GM08714 (cell line): ENCODE measurements around the gene KAZN.

Experiments
- H3K4me3 ChIP-seq: fragments of 200-500 bp; sonication (Bioruptor generic); 2 replicates; pipeline ENCODE4 v1.5.1; 2014; ENCODE audit warnings: mild to moderate bottlenecking, low read length, inconsistent platforms
- ZNF274 ChIP-seq: IDR thresholded peaks from 2 replicates; pipeline ENCODE4 v1.6.1; 2012; ENCODE audit warnings: mild to moderate bottlenecking, low read depth, low read length

Gene KAZN

GRCh38 chr1:14919289-14919688 lies 320.8 kb downstream of the KAZN start:
- no peak for TF ChIP-seq ZNF274
- no peak overlapping the region for H3K4me3 ChIP-seq

- no peak overlapping the region for H3K4me3 ChIP-seq
- no peak for TF ChIP-seq ZNF274
Observed at GRCh38 chr1:14919751-14920150, 321.3 kb downstream of the KAZN start.

- no peak for TF ChIP-seq ZNF274
- no peak overlapping the region for H3K4me3 ChIP-seq
Observed at GRCh38 chr1:14921057-14921456, 322.6 kb downstream of the KAZN start.

GRCh38 chr1:14922942-14923726 lies 324.6 kb downstream of the KAZN start:
- no peak overlapping the region for H3K4me3 ChIP-seq
- no peak for TF ChIP-seq ZNF274

GRCh38 chr1:14923727-14924452 lies 325.4 kb downstream of the KAZN start:
- H3K4me3 ChIP-seq, result peak overlapping the region; percentile 32
- no peak for TF ChIP-seq ZNF274

- H3K4me3 ChIP-seq, result peak overlapping the region; percentile 32
- no peak for TF ChIP-seq ZNF274
Observed at GRCh38 chr1:14924455-14925331, 326.2 kb downstream of the KAZN start.

GRCh38 chr1:14925336-14926136 lies 327.1 kb downstream of the KAZN start:
- no peak overlapping the region for H3K4me3 ChIP-seq
- no peak for TF ChIP-seq ZNF274

- no peak overlapping the region for H3K4me3 ChIP-seq
- no peak for TF ChIP-seq ZNF274
Observed at GRCh38 chr1:14926229-14926628, 327.7 kb downstream of the KAZN start.

GRCh38 chr1:14926818-14927575 lies 328.5 kb downstream of the KAZN start:
- no peak overlapping the region for H3K4me3 ChIP-seq
- TF ChIP-seq ZNF274, result no peak

- TF ChIP-seq ZNF274, result no peak
Observed at GRCh38 chr1:14928412-14928811, 329.9 kb downstream of the KAZN start.

GRCh38 chr1:14928886-14929546 lies 330.5 kb downstream of the KAZN start:
- H3K4me3 ChIP-seq, result no peak overlapping the region
- no peak for TF ChIP-seq ZNF274

More at GRCh38 chr1:14928412-14928811, 329.9 kb downstream of the KAZN start:
- H3K4me3 ChIP-seq, result no peak overlapping the region

- H3K4me3 ChIP-seq, result no peak overlapping the region
- TF ChIP-seq ZNF274, result no peak
Observed at GRCh38 chr1:14929547-14930246, 331.2 kb downstream of the KAZN start.
